ENCODE results near the gene TIMM17A.
A peak's percentile ranks its signal among the peaks of the same experiment; 100 is the strongest.
"Not testable (repeated sequence)": the region's sequence is repeated elsewhere in the genome, so short reads cannot be mapped to it uniquely, and the experiment has no call there.

Gene TIMM17A

DNA sequence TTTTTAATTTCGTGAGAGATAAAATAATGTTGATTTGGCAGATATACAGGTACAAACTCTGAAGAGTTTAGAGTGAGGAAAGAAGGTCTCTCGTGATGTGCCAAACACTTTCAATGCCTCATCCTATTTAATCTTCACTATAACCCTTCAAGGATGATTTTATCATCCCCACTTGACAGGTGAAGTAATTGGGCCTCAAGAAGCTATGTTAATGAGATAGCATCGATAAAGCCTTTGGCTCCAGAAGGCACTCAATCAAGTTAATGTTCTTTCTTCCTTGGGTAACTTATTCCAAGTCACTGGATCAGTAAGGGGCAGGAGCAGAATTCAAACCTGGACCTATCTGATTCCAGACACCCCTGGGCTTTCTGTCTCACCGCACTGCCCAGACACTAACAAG is 16.2 kb upstream of the TIMM17A start:
- no peaks in the 10 kb centered on the region for H3K9me3 ChIP-seq (ENCODE audit: control extremely low read depth in 1 of 5, control insufficient read depth in 4 of 5, insufficient read depth in 2 of 5, low read depth in 1 of 5, low read length in 4 of 5)
- no peak overlapping the region for H3K4me3 ChIP-seq (ENCODE audit: control insufficient read depth in 1 of 7, extremely low read depth in 1 of 7, insufficient read depth in 4 of 7, low read depth in 2 of 7, low read length in 6 of 7)
- H3K27ac ChIP-seq (ENCODE audit: insufficient read depth in 1 of 2, low read depth in 1 of 2, low read length in 2 of 2, poor library complexity in 1 of 2, severe bottlenecking in 2 of 2) = no peak overlapping the region
- no peaks in the 10 kb centered on the region for H3K36me3 ChIP-seq (ENCODE audit: control insufficient read depth in 4 of 4, insufficient read depth in 4 of 4, low read length in 3 of 4)
- ChIA-PET CTCF (interaction anchor here (0.9 to 1.2 kb wide), 5 partner anchors 12 to 71 kb away, joined by 3 read pairs; no protein-coding TSS in a partner anchor), POLR2A (no interaction called here)
- peaks cover 0 to 7% (median 4%) of the 10 kb centered on the region in 5 experiments for H3K27me3 ChIP-seq (replicated peaks in 2 of 5; ENCODE audit: control insufficient read depth in 4 of 5, insufficient read depth in 5 of 5, low read length in 4 of 5)
- no peak for DNase-seq
- WGBS (ENCODE audit: insufficient coverage) = 98% methylated on average over 3 of the region's 4 CpGs
- peaks cover 0 to 2% (median 0%) of the 10 kb centered on the region in 4 experiments for H3K4me1 ChIP-seq (ENCODE audit: control extremely low read depth in 1 of 4, control insufficient read depth in 4 of 4, insufficient read depth in 4 of 4, low read length in 3 of 4)

DNA sequence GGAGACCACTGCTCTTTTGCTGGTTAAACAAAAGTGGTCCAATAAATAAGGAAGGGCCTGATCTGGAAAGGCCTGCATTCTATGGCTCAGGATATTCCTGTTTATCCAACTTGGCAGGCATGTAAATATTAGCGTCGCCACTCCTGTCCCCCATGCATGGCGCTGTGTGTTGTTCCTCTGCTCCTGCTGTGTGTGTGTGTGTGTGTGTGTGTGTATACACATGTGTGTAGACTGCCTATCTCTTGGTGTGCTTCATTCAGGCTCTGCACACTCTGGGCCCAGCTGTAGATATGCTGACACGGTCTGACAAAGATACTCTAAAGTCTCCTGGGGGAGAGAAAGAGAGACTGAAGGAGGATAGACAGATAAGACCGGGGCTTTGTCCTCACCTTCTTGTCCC is 15.7 kb upstream of the TIMM17A start:
- Histone ChIP-seq H3K27me3 (replicated peaks in 2 of 5; ENCODE audit: control insufficient read depth in 4 of 5, insufficient read depth in 5 of 5, low read length in 4 of 5) (peaks cover 0 to 11% (median 2%) of the 10 kb centered on the region in 5 experiments), H3K9me3 (ENCODE audit: control extremely low read depth in 1 of 5, control insufficient read depth in 4 of 5, insufficient read depth in 2 of 5, low read depth in 1 of 5, low read length in 4 of 5) (no peaks in the 10 kb centered on the region), H3K4me1 (ENCODE audit: control extremely low read depth in 1 of 4, control insufficient read depth in 4 of 4, insufficient read depth in 4 of 4, low read length in 3 of 4) (peaks cover 0 to 2% (median 0%) of the 10 kb centered on the region in 4 experiments), H3K4me3 (ENCODE audit: control insufficient read depth in 1 of 7, extremely low read depth in 1 of 7, insufficient read depth in 4 of 7, low read depth in 2 of 7, low read length in 6 of 7) (no peak overlapping the region), H3K36me3 (ENCODE audit: control insufficient read depth in 4 of 4, insufficient read depth in 4 of 4, low read length in 3 of 4) (no peaks in the 10 kb centered on the region), H3K27ac (ENCODE audit: insufficient read depth in 1 of 2, low read depth in 1 of 2, low read length in 2 of 2, poor library complexity in 1 of 2, severe bottlenecking in 2 of 2) (no peak overlapping the region)
- WGBS (ENCODE audit: insufficient coverage) = 94% methylated on average over 5 of the region's 5 CpGs
- CTCF ChIA-PET = interaction anchor here (0.9 to 1.2 kb wide), 2 partner anchors 44 to 63 kb away, joined by 3 read pairs; no protein-coding TSS in a partner anchor
- POLR2A ChIA-PET = no interaction called here
- DNase-seq = no peak

DNA sequence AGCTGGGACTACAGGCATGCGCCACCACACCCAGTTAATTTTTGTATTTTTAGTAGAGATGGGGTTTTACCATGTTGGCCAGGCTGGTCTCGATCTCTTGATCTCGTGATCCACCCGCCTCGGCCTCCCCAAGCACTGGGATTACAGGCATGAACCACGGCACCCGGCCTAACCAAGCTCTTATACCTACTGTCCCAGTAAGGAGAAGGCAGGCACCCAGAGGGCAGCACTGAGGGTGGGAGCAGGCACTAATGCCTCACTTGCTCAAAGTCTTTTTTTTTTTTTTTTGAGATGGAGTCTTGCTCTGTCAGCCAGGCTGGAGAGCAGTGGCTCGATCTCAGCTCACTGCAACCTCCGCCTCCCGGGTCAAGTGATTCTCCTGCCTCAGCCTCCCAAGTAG is 15.0 kb upstream of the TIMM17A start:
- H3K4me3 ChIP-seq (ENCODE audit: control insufficient read depth in 1 of 7, extremely low read depth in 1 of 7, insufficient read depth in 4 of 7, low read depth in 2 of 7, low read length in 6 of 7); DNase-seq; H3K36me3 ChIP-seq (ENCODE audit: control insufficient read depth in 4 of 4, insufficient read depth in 4 of 4, low read length in 3 of 4); H3K27ac ChIP-seq (ENCODE audit: insufficient read depth in 1 of 2, low read depth in 1 of 2, low read length in 2 of 2, poor library complexity in 1 of 2, severe bottlenecking in 2 of 2); H3K9me3 ChIP-seq (ENCODE audit: control extremely low read depth in 1 of 5, control insufficient read depth in 4 of 5, insufficient read depth in 2 of 5, low read depth in 1 of 5, low read length in 4 of 5); H3K4me1 ChIP-seq (ENCODE audit: control extremely low read depth in 1 of 4, control insufficient read depth in 4 of 4, insufficient read depth in 4 of 4, low read length in 3 of 4): not testable (repeated sequence)
- ChIA-PET POLR2A (interaction anchor here (0.6 kb wide), 1 partner anchor 17 kb away, joined by 4 read pairs; no protein-coding TSS in a partner anchor), CTCF (interaction anchor here (0.9 to 1.4 kb wide), 3 partner anchors 32 to 63 kb away, joined by 3 to 4 read pairs (median 3); no protein-coding TSS in a partner anchor)
- WGBS (ENCODE audit: insufficient coverage) = 100% methylated on average over 9 of the region's 10 CpGs
- H3K27me3 ChIP-seq (replicated peaks in 2 of 5; ENCODE audit: control insufficient read depth in 4 of 5, insufficient read depth in 5 of 5, low read length in 4 of 5) = peaks cover 2 to 19% (median 6%) of the 10 kb centered on the region in 5 experiments

DNA sequence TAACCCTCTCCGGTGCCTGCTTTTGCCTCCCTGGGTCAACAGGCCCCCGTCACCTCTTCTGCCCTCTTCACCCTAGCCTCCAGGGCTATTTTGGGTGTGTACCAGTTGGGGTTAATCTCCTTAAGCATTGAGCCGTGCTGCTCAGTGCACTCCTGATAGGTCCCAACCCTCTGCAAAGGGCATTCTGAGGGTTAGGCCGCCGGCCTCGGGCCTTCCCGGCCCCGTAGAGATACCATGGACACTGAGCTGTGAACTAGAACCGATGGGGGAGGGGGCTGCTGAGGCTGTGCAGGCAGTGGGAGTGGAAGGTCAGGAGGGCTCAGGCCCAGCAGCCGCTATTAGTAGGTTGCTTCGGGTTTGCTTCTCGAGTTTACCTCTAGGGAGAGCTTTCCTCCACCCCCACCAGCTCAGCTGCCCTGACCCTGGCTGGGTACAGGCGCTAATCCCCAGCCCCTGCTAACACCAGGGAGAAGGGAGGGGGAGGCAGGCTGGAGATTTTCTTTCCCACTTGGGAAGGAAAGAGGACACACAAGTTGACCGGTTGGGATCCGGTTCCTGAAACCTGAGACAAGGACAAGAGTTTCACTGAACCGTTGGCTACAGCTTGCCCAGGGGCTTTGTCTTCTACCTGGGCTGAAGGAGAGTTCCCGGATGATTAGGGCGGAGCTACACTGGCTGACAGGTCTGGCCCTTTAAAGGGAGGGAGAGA is 13.7 kb upstream of the TIMM17A start:
- ChIA-PET CTCF (interaction anchor here (1.4 to 6.3 kb wide), 2 partner anchors 31 to 45 kb away, joined by 4 to 45 read pairs; no protein-coding TSS in a partner anchor), POLR2A (no interaction called here)
- Histone ChIP-seq H3K36me3 (ENCODE audit: control insufficient read depth in 4 of 4, insufficient read depth in 4 of 4, low read length in 3 of 4) (no peaks in the 10 kb centered on the region), H3K27ac (ENCODE audit: insufficient read depth in 1 of 2, low read depth in 1 of 2, low read length in 2 of 2, poor library complexity in 1 of 2, severe bottlenecking in 2 of 2) (peak overlapping the region in 1 of 2 experiments; percentile 47), H3K4me3 (ENCODE audit: control insufficient read depth in 1 of 7, extremely low read depth in 1 of 7, insufficient read depth in 4 of 7, low read depth in 2 of 7, low read length in 6 of 7) (no peak overlapping the region), H3K4me1 (ENCODE audit: control extremely low read depth in 1 of 4, control insufficient read depth in 4 of 4, insufficient read depth in 4 of 4, low read length in 3 of 4) (peaks cover 0 to 9% (median 6%) of the 10 kb centered on the region in 4 experiments), H3K9me3 (ENCODE audit: control extremely low read depth in 1 of 5, control insufficient read depth in 4 of 5, insufficient read depth in 2 of 5, low read depth in 1 of 5, low read length in 4 of 5) (no peaks in the 10 kb centered on the region), H3K27me3 (replicated peaks in 2 of 5; ENCODE audit: control insufficient read depth in 4 of 5, insufficient read depth in 5 of 5, low read length in 4 of 5) (peaks cover 8 to 31% (median 13%) of the 10 kb centered on the region in 5 experiments)
- DNase-seq = no peak
- 95% methylated on average over 12 of the region's 18 CpGs for WGBS (ENCODE audit: insufficient coverage)

DNA sequence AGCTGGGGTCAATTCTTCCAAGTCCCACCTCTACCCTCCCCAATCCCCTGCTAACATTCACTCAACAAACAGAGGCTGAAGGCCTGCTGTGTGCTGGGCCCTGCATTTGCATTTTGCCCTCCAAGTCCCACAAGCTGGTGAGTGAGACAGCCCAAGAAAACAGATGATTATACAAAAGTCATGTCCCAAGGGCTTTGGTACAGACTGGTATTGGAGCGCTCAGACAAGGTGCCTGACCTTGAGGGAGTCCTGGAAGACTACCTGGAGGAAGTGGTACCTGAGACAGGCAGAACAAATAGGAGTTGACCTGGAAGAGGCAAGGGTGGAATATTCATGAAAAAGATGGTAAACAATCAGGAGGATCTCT is 13.2 kb upstream of the TIMM17A start:
- no CpG with 5 or more reads among the region's 1 CpG for WGBS (ENCODE audit: insufficient coverage)

DNA sequence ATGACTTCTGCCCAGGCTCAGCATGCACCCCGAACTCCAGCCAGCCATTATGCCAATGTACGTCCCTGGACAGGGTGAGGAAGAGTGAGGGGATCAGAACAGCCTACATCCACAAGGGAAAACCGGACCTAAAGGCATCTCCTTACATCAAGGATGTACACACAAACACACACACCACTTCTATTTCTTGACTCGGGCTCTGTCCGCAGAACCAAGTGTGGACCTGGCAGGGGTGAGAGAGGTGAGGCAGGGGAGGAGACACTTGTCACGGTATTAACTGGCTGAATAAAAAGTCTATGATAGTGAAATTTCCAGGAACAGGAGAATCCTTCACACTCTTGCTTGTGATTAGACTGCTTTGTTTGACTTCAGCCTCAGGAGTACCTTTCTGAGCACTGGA is 11.3 kb upstream of the TIMM17A start:
- H3K27me3 ChIP-seq (replicated peaks in 2 of 5; ENCODE audit: control insufficient read depth in 4 of 5, insufficient read depth in 5 of 5, low read length in 4 of 5) = peaks cover 12 to 45% (median 20%) of the 10 kb centered on the region in 5 experiments
- no peaks in the 10 kb centered on the region for H3K36me3 ChIP-seq (ENCODE audit: control insufficient read depth in 4 of 4, insufficient read depth in 4 of 4, low read length in 3 of 4)
- H3K4me3 ChIP-seq (ENCODE audit: control insufficient read depth in 1 of 7, extremely low read depth in 1 of 7, insufficient read depth in 4 of 7, low read depth in 2 of 7, low read length in 6 of 7) = no peak overlapping the region
- H3K27ac ChIP-seq (ENCODE audit: insufficient read depth in 1 of 2, low read depth in 1 of 2, low read length in 2 of 2, poor library complexity in 1 of 2, severe bottlenecking in 2 of 2) = no peak overlapping the region
- ChIA-PET POLR2A (no interaction called here), CTCF (interaction anchor here (6.3 kb wide), 1 partner anchor 48 kb away, joined by 45 read pairs; no protein-coding TSS in a partner anchor)
- DNase-seq = no peak
- peaks cover 0 to 12% (median 9%) of the 10 kb centered on the region in 4 experiments for H3K4me1 ChIP-seq (ENCODE audit: control extremely low read depth in 1 of 4, control insufficient read depth in 4 of 4, insufficient read depth in 4 of 4, low read length in 3 of 4)
- H3K9me3 ChIP-seq (ENCODE audit: control extremely low read depth in 1 of 5, control insufficient read depth in 4 of 5, insufficient read depth in 2 of 5, low read depth in 1 of 5, low read length in 4 of 5) = no peaks in the 10 kb centered on the region
- WGBS (ENCODE audit: insufficient coverage) = 100% methylated on average over 1 of the region's 6 CpGs

More for the DNA sequence above, 13.2 kb upstream of the TIMM17A start:
- no peak for DNase-seq
- H3K27me3 ChIP-seq (replicated peaks in 2 of 5; ENCODE audit: control insufficient read depth in 4 of 5, insufficient read depth in 5 of 5, low read length in 4 of 5) = peaks cover 8 to 37% (median 16%) of the 10 kb centered on the region in 5 experiments
- ChIA-PET POLR2A (no interaction called here), CTCF (interaction anchor here (6.3 kb wide), 1 partner anchor 46 kb away, joined by 45 read pairs; no protein-coding TSS in a partner anchor)
- no peaks in the 10 kb centered on the region for H3K9me3 ChIP-seq (ENCODE audit: control extremely low read depth in 1 of 5, control insufficient read depth in 4 of 5, insufficient read depth in 2 of 5, low read depth in 1 of 5, low read length in 4 of 5)
- peaks cover 0 to 13% (median 10%) of the 10 kb centered on the region in 4 experiments for H3K4me1 ChIP-seq (ENCODE audit: control extremely low read depth in 1 of 4, control insufficient read depth in 4 of 4, insufficient read depth in 4 of 4, low read length in 3 of 4)
- H3K27ac ChIP-seq (ENCODE audit: insufficient read depth in 1 of 2, low read depth in 1 of 2, low read length in 2 of 2, poor library complexity in 1 of 2, severe bottlenecking in 2 of 2) = peak overlapping the region in 1 of 2 experiments; percentile 47
- no peak overlapping the region for H3K4me3 ChIP-seq (ENCODE audit: control insufficient read depth in 1 of 7, extremely low read depth in 1 of 7, insufficient read depth in 4 of 7, low read depth in 2 of 7, low read length in 6 of 7)
- H3K36me3 ChIP-seq (ENCODE audit: control insufficient read depth in 4 of 4, insufficient read depth in 4 of 4, low read length in 3 of 4) = no peaks in the 10 kb centered on the region

DNA sequence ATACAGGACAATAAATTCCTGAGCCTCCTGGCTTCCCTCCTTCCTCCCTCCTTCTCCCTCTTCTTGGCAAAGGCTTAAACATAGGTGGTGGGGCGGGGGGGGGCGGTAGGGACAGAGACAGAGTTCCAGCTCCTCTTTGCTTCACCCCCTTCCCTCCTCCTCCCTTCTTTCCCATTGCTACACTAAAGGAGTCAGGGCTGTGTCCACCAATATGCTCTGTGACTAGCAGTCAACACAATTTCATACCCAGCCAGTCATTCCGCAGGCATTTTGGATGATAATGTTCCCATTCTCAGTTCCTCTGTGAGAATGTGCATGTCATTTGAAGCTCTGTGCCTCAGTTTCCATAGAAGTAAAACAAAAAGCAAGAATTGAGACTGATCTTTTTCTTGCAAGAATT is 10.7 kb upstream of the TIMM17A start:
- H3K9me3 ChIP-seq (ENCODE audit: control extremely low read depth in 1 of 5, control insufficient read depth in 4 of 5, insufficient read depth in 2 of 5, low read depth in 1 of 5, low read length in 4 of 5) = no peaks in the 10 kb centered on the region
- no peak overlapping the region for H3K4me3 ChIP-seq (ENCODE audit: control insufficient read depth in 1 of 7, extremely low read depth in 1 of 7, insufficient read depth in 4 of 7, low read depth in 2 of 7, low read length in 6 of 7)
- peaks cover 12 to 45% (median 22%) of the 10 kb centered on the region in 5 experiments for H3K27me3 ChIP-seq (replicated peaks in 2 of 5; ENCODE audit: control insufficient read depth in 4 of 5, insufficient read depth in 5 of 5, low read length in 4 of 5)
- ChIA-PET CTCF (interaction anchor here (0.6 to 6.3 kb wide), 5 partner anchors 9 to 48 kb away, joined by 3 to 45 read pairs (median 6); no protein-coding TSS in a partner anchor), POLR2A (no interaction called here)
- WGBS (ENCODE audit: insufficient coverage) = 90% methylated on average over 1 of the region's 3 CpGs
- H3K27ac ChIP-seq (ENCODE audit: insufficient read depth in 1 of 2, low read depth in 1 of 2, low read length in 2 of 2, poor library complexity in 1 of 2, severe bottlenecking in 2 of 2) = no peak overlapping the region
- no peaks in the 10 kb centered on the region for H3K36me3 ChIP-seq (ENCODE audit: control insufficient read depth in 4 of 4, insufficient read depth in 4 of 4, low read length in 3 of 4)
- DNase-seq = no peak
- H3K4me1 ChIP-seq (ENCODE audit: control extremely low read depth in 1 of 4, control insufficient read depth in 4 of 4, insufficient read depth in 4 of 4, low read length in 3 of 4) = peaks cover 0 to 12% (median 9%) of the 10 kb centered on the region in 4 experiments

Data from common myeloid progenitor, CD34-positive (primary cell).